ENCODE data around the gene FAM78A.

FAM78A gene

DNA sequence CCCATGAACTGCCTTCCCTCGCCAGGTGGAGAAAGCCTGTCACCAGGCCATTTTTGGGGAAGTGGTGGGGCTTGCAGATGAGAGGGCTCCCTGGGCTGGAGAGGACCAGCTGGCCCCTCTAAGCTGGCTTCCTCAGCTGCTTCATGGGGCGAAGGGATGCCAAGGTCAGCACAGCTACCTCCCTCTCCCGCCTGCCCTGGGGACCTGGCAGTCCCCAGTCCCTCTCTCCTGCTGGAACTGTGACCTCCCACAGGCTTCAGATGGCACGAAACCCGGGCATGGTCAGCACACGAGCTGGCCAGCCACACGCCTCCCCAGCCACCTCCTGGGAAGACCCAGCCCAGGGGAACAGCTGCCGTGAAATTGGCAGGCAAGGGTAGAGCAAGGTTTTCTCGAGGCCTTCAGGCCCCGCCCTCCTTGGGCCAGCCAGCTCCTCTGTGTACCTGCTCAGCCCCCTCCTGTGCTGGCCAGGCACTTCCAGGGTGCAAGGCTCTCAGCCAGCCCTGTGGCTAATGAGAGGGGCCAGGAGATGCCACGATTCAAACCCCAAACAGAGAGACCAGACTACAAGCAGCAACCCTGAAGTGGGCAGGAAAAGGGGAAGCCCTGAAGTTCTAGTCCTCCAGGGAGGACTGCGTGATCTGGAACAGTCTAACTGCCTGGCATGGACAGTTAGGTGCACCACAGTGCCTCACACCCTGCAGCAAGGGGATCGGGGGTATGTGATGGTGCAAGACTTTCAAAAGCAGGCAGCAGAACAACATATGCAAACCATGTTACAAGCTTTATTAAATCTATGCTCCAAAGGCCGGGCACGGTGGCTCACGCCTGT is 26.1 kb upstream of the FAM78A start:
- DNase-seq (ENCODE audit: low read depth, low spot score): no peak

- DNase-seq (ENCODE audit: low read depth, low spot score): no peak
Measured at GRCh38 chr9:131300444-131300843, 24.1 kb upstream of the FAM78A start.

- no peak for DNase-seq (ENCODE audit: low read depth, low spot score)
Measured at GRCh38 chr9:131299961-131300347, 23.6 kb upstream of the FAM78A start.

- DNase-seq (ENCODE audit: low read depth, low spot score): no peak
Measured at GRCh38 chr9:131299346-131299960, 23.1 kb upstream of the FAM78A start.

- DNase-seq (ENCODE audit: low read depth, low spot score): no peak
Measured at GRCh38 chr9:131298816-131299215, 22.5 kb upstream of the FAM78A start.

- DNase-seq (ENCODE audit: low read depth, low spot score): no peak
Measured at GRCh38 chr9:131298341-131298740, 22.0 kb upstream of the FAM78A start.

- DNase-seq (ENCODE audit: low read depth, low spot score): no peak
Measured at GRCh38 chr9:131297903-131298302, 21.6 kb upstream of the FAM78A start.

GRCh38 chr9:131296906-131297500 is 20.7 kb upstream of the FAM78A start:
- DNase-seq (ENCODE audit: low read depth, low spot score): no peak

DNA sequence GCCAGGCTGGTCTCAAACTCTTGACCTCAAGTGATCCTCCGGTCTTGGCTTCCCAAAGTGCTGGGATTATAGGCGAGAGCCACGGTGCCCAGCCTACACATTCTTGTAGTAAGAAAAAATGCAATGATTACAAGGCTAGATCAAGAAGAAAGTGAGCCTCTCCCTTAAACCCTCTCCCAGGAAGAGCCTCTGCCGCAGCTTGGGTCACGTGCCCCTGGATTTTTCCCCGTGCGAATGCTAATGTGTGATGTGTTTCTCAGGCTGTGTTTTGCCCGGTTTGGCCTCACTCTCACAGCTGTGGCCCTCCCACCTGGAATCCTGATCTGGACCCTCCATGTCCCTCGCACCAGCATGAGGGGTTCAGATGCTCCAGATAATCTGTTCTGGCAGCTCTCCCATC is 20.1 kb upstream of the FAM78A start:
- no peak for DNase-seq (ENCODE audit: low read depth, low spot score)

DNA sequence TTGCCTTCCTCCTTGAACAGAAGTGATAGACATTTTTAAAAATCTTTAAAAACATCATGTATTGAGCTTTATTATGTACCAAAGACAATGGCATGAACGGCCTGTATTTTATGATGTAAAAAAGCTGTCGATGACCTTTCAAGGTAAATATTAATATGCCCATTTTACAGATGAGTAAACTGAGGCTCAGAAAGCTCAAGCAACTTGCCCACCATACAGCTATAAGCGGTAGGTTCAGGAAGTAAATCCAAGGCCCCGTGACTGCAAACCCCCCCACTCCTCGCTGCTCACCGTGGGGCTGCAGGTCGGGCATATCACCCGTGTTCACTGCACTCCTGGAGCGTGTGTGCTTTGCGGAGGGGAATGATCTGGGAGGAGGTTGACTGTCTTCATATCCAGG is 16.6 kb upstream of the FAM78A start:
- no peak for DNase-seq (ENCODE audit: low read depth, low spot score)

- no peak for DNase-seq (ENCODE audit: low read depth, low spot score)
Measured at GRCh38 chr9:131291795-131292315, 15.5 kb upstream of the FAM78A start.

- DNase-seq (ENCODE audit: low read depth, low spot score): no peak
Measured at GRCh38 chr9:131290767-131291370, 14.6 kb upstream of the FAM78A start.

- no peak for DNase-seq (ENCODE audit: low read depth, low spot score)
Measured at GRCh38 chr9:131290036-131290766, 13.9 kb upstream of the FAM78A start.

DNA sequence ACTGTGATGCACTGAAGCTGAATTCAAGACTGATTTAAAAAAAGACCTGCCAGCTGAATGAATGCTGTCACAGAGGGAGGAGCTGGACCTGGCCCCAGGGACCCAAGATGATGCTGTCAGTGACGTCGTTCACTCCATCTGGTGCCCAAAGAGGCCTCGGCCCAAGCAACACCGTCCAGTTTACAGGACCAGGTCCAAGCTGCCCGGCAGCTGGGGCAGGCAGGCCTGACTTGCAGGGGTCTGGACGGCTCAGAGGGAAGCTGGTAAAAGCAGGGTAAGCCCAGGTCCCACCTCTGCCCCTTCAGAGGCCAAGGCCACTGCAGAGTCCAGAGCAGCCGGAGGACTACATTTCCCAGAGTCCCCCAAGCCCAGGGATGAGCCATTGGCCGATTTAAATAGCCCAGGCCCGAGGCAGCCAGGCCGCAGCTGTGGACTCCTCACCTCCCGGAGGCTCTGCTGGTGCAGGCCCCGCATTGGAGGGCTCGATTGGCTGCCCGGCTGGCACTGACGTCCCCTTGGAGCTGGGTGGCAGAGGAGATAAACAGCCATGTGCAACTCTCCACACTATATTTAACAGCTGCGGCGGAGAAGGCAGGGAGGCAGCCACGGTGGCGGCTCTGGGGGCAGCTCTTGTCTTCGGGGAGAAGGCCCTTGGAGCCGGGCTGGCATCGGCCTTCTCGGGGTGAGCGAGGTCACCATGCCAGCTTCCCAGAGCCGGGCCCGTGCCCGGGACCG is 13.2 kb upstream of the FAM78A start, which contains the start of gene PLPP7:
Gene PLPP7, plus strand, starts transcription at position 423 of the 735 bp plus-strand sequence. Its CDS starts 275 bp downstream, at position 698.
- DNase-seq (ENCODE audit: low read depth, low spot score): no peak

GRCh38 chr9:131288217-131288616 is 11.9 kb upstream of the FAM78A start:
- no peak for DNase-seq (ENCODE audit: low read depth, low spot score)

- DNase-seq (ENCODE audit: low read depth, low spot score): no peak
Measured at GRCh38 chr9:131287359-131287758, 11.0 kb upstream of the FAM78A start.

- no peak for DNase-seq (ENCODE audit: low read depth, low spot score)
Measured at GRCh38 chr9:131284856-131285255, 8.5 kb upstream of the FAM78A start.

- no peak for DNase-seq (ENCODE audit: low read depth, low spot score)
Measured at GRCh38 chr9:131282688-131283422, 6.5 kb upstream of the FAM78A start.

DNA sequence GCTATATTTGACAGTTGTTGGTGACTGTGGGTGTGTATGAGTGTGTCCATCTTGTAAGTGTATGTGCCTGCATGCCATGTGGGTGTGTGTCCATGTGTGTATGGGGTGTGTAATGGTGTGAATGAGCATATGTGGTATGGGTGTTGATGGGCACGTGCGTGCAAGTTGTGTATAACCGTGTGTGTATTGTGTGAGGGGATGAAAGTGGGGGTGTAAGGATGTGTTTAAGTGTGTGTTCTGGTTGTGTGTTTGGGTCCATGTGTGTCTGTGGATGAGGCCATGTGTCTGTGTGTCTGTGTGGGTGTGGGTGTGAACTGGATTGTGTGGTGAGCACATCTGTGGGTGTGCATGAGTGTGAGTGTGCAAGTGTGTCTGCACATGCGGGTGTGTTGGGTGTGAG is 5.9 kb upstream of the FAM78A start:
- no peak for DNase-seq (ENCODE audit: low read depth, low spot score)

All from iPS DF 19.7 (cell line).